ENCODE data around the gene TECPR1.

The TECPR1 gene

GRCh38 chr7:98168181-98168903 lies 83.7 kb downstream of the TECPR1 start:
- no peak overlapping the region for H3K27ac ChIP-seq
- TF ChIP-seq CTCF (conservative IDR thresholded peaks at IDR 0.05): peak; percentile 95

GRCh38 chr7:98167653-98168052 lies 84.4 kb downstream of the TECPR1 start:
- TF ChIP-seq CTCF (conservative IDR thresholded peaks at IDR 0.05): no peak
- no peak overlapping the region for H3K27ac ChIP-seq

GRCh38 chr7:98166668-98166970 lies 85.4 kb downstream of the TECPR1 start:
- TF ChIP-seq CTCF (conservative IDR thresholded peaks at IDR 0.05): no peak
- no peak overlapping the region for H3K27ac ChIP-seq

- peak; percentile 98 for TF ChIP-seq CTCF (conservative IDR thresholded peaks at IDR 0.05)
- peak overlapping the region; percentile 90 for H3K27ac ChIP-seq
Measured at GRCh38 chr7:98165827-98166667, 86.0 kb downstream of the TECPR1 start.

All from VCaP (cell line).